SU-DHL-6 (cell line): ENCODE results near the gene AGXT.

Source experiments
- H2AFZ ChIP-seq: fragments of 200-600 bp; sonication (generic); 2 replicates; pipeline ENCODE4 v1.6.1; 2014; ENCODE audit warnings: low read depth, mild to moderate bottlenecking, moderate library complexity, mixed read lengths, antibody characterized with exemption, low read length; ENCODE audit not compliant: severe bottlenecking
- H3F3A ChIP-seq: fragments of 200-600 bp; shearing (Covaris generic); 2 replicates; pipeline ENCODE4 v1.6.0; 2016; ENCODE audit warnings: antibody characterized with exemption, mild to moderate bottlenecking; ENCODE audit not compliant: insufficient read depth
- H3K27ac ChIP-seq: fragments of 200-600 bp; sonication (generic); 2 replicates; pipeline ENCODE4 v1.5.1; 2016; ENCODE audit warnings: low read depth, mild to moderate bottlenecking, low read length, moderate library complexity, mixed read lengths
- H3K27me3 ChIP-seq: fragments of 200-600 bp; sonication (generic), shearing (Covaris generic); 2 replicates; pipeline ENCODE4 v1.6.0; 2014; ENCODE audit warnings: mild to moderate bottlenecking, low read length
- H3K36me3 ChIP-seq: fragments of 200-600 bp; sonication (generic); 2 replicates; pipeline ENCODE4 v1.6.1; 2014; ENCODE audit warnings: mild to moderate bottlenecking, low read length, mixed read lengths
- H3K4me2 ChIP-seq: fragments of 300-600, 200-600 bp; shearing (Covaris generic), sonication (generic); 2 replicates; pipeline ENCODE4 v1.6.0; 2014; ENCODE audit warnings: low read length, low read depth, mild to moderate bottlenecking; ENCODE audit not compliant: poor library complexity, severe bottlenecking
- H3K4me3 ChIP-seq: fragments of 200-600 bp; sonication (generic); 2 replicates; pipeline ENCODE4 v1.5.1; 2014; ENCODE audit warnings: antibody characterized with exemption, low read length, mild to moderate bottlenecking, mixed read lengths; ENCODE audit not compliant: insufficient read depth, poor library complexity, severe bottlenecking
- H3K79me2 ChIP-seq: fragments of 200-600 bp; sonication (generic); 2 replicates; pipeline ENCODE4 v1.6.1; 2014; ENCODE audit warnings: mild to moderate bottlenecking, low read length, moderate library complexity; ENCODE audit not compliant: insufficient read depth
- H3K9ac ChIP-seq: fragments of 200-600 bp; sonication (generic); 2 replicates; pipeline ENCODE4 v1.7.0; 2014; ENCODE audit warnings: mild to moderate bottlenecking, low read length
- H3K9me2 ChIP-seq: fragments of 200-600 bp; sonication (generic); replicated peaks from 2 replicates; pipeline ENCODE4 v1.6.1; 2014; ENCODE audit warnings: low read length; ENCODE audit not compliant: insufficient read depth
- H3K9me3 ChIP-seq: fragments of 200-600 bp; sonication (generic); 2 replicates; pipeline ENCODE4 v1.6.1; 2014; ENCODE audit warnings: low read length, mixed read lengths; ENCODE audit not compliant: insufficient read depth
- H4K20me1 ChIP-seq: fragments of 200-600 bp; sonication (generic); 2 replicates; pipeline ENCODE4 v1.6.1; 2014; ENCODE audit warnings: low read depth, mild to moderate bottlenecking, antibody characterized with exemption, low read length, moderate library complexity, mixed read lengths
- CTCF ChIP-seq: fragments of 200-600 bp; sonication (generic); IDR thresholded peaks from one replicate; pipeline ENCODE4 v1.5.1; 2017; ENCODE audit warnings: antibody characterized with exemption, mild to moderate bottlenecking, low read length, moderate library complexity; ENCODE audit not compliant: insufficient read depth, poor library complexity, severe bottlenecking
- EZH2phosphoT487 ChIP-seq: fragments of 200-600 bp; sonication (generic), shearing (Covaris generic); conservative IDR thresholded peaks from 2 replicates; pipeline ENCODE4 v1.6.1; 2018; ENCODE audit warnings: mild to moderate bottlenecking, antibody characterized with exemption, low read length, moderate library complexity, mixed read lengths

AGXT gene

GRCh38 chr2:240861547-240861946 lies 7.1 kb upstream of the AGXT start:
- H2AFZ ChIP-seq: no peak overlapping the region
- H3K27ac ChIP-seq: no peak overlapping the region
- no peaks in the 10 kb centered on the region for H3K9me2 ChIP-seq
- no peak overlapping the region for H3K4me3 ChIP-seq
- H3K79me2 ChIP-seq: no peaks in the 10 kb centered on the region
- no peaks in the 10 kb centered on the region for H3K36me3 ChIP-seq
- no peak overlapping the region for H3K9ac ChIP-seq
- no peaks in the 10 kb centered on the region for H3F3A ChIP-seq
- H3K27me3 ChIP-seq: no peaks in the 10 kb centered on the region
- no peak overlapping the region for H3K4me2 ChIP-seq
- H4K20me1 ChIP-seq: no peaks in the 10 kb centered on the region
- TF ChIP-seq EZH2phosphoT487: no peak
- TF ChIP-seq CTCF: no peak
- H3K9me3 ChIP-seq: no peaks in the 10 kb centered on the region

GRCh38 chr2:240864475-240864874 lies 4.1 kb upstream of the AGXT start:
- H3K9ac ChIP-seq: no peak overlapping the region
- TF ChIP-seq CTCF (no peak), EZH2phosphoT487 (no peak)
- no peaks in the 10 kb centered on the region for H3F3A ChIP-seq
- no peaks in the 10 kb centered on the region for H3K79me2 ChIP-seq
- no peaks in the 10 kb centered on the region for H3K9me3 ChIP-seq
- no peak overlapping the region for H2AFZ ChIP-seq
- no peaks in the 10 kb centered on the region for H3K36me3 ChIP-seq
- no peak overlapping the region for H3K4me3 ChIP-seq
- H3K27ac ChIP-seq: no peak overlapping the region
- H3K4me2 ChIP-seq: no peak overlapping the region
- no peaks in the 10 kb centered on the region for H3K9me2 ChIP-seq
- no peaks in the 10 kb centered on the region for H3K27me3 ChIP-seq
- H4K20me1 ChIP-seq: no peaks in the 10 kb centered on the region

GRCh38 chr2:240865391-240865790 lies 3.2 kb upstream of the AGXT start:
- Histone ChIP-seq H3K79me2 (no peaks in the 10 kb centered on the region), H3K9me3 (no peaks in the 10 kb centered on the region), H3K27me3 (no peaks in the 10 kb centered on the region), H3K36me3 (no peaks in the 10 kb centered on the region), H3K9me2 (no peaks in the 10 kb centered on the region), H3K27ac (no peak overlapping the region), H3F3A (no peaks in the 10 kb centered on the region), H4K20me1 (no peaks in the 10 kb centered on the region), H2AFZ (no peak overlapping the region), H3K9ac (no peak overlapping the region), H3K4me2 (no peak overlapping the region), H3K4me3 (no peak overlapping the region)
- TF ChIP-seq EZH2phosphoT487 (no peak), CTCF (no peak)
